PC-3 (cell line): ENCODE data around the gene IL9.

ENCODE experiments used
- EZH2 ChIP-seq: fragments of 300-600 bp; sonication (generic); IDR thresholded peaks from one replicate; pipeline ENCODE4 v1.6.1; 2017; ENCODE audit warnings: antibody characterized with exemption, mild to moderate bottlenecking, low read length; ENCODE audit not compliant: unreplicated experiment
- EZH2phosphoT487 ChIP-seq: fragments of 300-600 bp; sonication (generic); IDR thresholded peaks from 2 replicates; pipeline ENCODE4 v1.6.1; 2018; ENCODE audit warnings: mild to moderate bottlenecking, antibody characterized with exemption, low read length, borderline replicate concordance
- TF ChIP-seq, protein P1 (sequence below): fragments of 300-600 bp; sonication (generic); conservative IDR thresholded peaks from 2 replicates; pipeline ENCODE4 v1.5.1; 2017; ENCODE audit warnings: antibody characterized with exemption, low read depth, mild to moderate bottlenecking, low read length

GRCh38 chr5:135895474-135896006, at the start of gene IL9:
- TF ChIP-seq, protein P1, sequence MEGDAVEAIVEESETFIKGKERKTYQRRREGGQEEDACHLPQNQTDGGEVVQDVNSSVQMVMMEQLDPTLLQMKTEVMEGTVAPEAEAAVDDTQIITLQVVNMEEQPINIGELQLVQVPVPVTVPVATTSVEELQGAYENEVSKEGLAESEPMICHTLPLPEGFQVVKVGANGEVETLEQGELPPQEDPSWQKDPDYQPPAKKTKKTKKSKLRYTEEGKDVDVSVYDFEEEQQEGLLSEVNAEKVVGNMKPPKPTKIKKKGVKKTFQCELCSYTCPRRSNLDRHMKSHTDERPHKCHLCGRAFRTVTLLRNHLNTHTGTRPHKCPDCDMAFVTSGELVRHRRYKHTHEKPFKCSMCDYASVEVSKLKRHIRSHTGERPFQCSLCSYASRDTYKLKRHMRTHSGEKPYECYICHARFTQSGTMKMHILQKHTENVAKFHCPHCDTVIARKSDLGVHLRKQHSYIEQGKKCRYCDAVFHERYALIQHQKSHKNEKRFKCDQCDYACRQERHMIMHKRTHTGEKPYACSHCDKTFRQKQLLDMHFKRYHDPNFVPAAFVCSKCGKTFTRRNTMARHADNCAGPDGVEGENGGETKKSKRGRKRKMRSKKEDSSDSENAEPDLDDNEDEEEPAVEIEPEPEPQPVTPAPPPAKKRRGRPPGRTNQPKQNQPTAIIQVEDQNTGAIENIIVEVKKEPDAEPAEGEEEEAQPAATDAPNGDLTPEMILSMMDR, result no peak
- no peak for TF ChIP-seq EZH2
- no peak for TF ChIP-seq EZH2phosphoT487
